ENCODE results near the gene ADAMTS20. TPM values are rescaled to one million over a fixed set of nuclear protein-coding genes. Genes with fewer than 3 reads are reported as not detected.
"Not testable (repeated sequence)": the region's sequence is repeated elsewhere in the genome, so short reads cannot be mapped to it uniquely, and the experiment has no call there.

The ADAMTS20 gene
- total RNA-seq, 5 donors from 2014 or later (not counting 1 experiment from before 2014, with no cell fraction given): not detected

- H3K36me3 ChIP-seq (ENCODE audit: control insufficient read depth in 2 of 2, extremely low read depth in 1 of 2, insufficient read depth in 1 of 2, low read length in 1 of 2); DNase-seq; H3K36me3 Mint-ChIP-seq; H3K4me3 Mint-ChIP-seq; POLR2A ChIA-PET; H3K27me3 ChIP-seq (replicated peaks in 1 of 2; ENCODE audit: control insufficient read depth in 2 of 2, extremely low read depth in 1 of 2, insufficient read depth in 2 of 2, low read length in 1 of 2); H3K27ac ChIP-seq (ENCODE audit: low read length); H3K9me3 ChIP-seq; H3K27me3 Mint-ChIP-seq; H3K4me1 Mint-ChIP-seq; ATAC-seq (replicated peaks in 1 of 4); CTCF ChIA-PET; H3K27ac Mint-ChIP-seq; H3K4me3 ChIP-seq (ENCODE audit: control insufficient read depth in 1 of 2, extremely low read depth in 1 of 2, low read length in 1 of 2); H3K9me3 Mint-ChIP-seq; H3K4me1 ChIP-seq (ENCODE audit: control insufficient read depth in 1 of 2, extremely low read depth in 1 of 2, insufficient read depth in 2 of 2, low read length in 2 of 2): not testable (repeated sequence)
- WGBS (ENCODE audit: insufficient coverage): 78% methylated on average over 5 of the region's 10 CpGs
These were observed 192.0 kb downstream of the ADAMTS20 start for GRCh38 chr12:43360001-43360400.

- H3K9me3 Mint-ChIP-seq: peaks cover 0 to 3% (median 2%) of the 10 kb centered on the region in 3 donors
- no peaks in the 10 kb centered on the region for H3K9me3 ChIP-seq
- H3K36me3 ChIP-seq (ENCODE audit: control insufficient read depth in 2 of 2, extremely low read depth in 1 of 2, insufficient read depth in 1 of 2, low read length in 1 of 2): no peaks in the 10 kb centered on the region
- no peaks in the 10 kb centered on the region for H3K4me1 ChIP-seq (ENCODE audit: control insufficient read depth in 1 of 2, extremely low read depth in 1 of 2, insufficient read depth in 2 of 2, low read length in 2 of 2)
- POLR2A ChIA-PET: no interaction called here
- no peak overlapping the region for H3K27ac Mint-ChIP-seq
- no peaks in the 10 kb centered on the region for H3K27me3 ChIP-seq (replicated peaks in 1 of 2; ENCODE audit: control insufficient read depth in 2 of 2, extremely low read depth in 1 of 2, insufficient read depth in 2 of 2, low read length in 1 of 2)
- no peaks in the 10 kb centered on the region for H3K36me3 Mint-ChIP-seq
- CTCF ChIA-PET: no interaction called here
- H3K4me3 Mint-ChIP-seq: no peak overlapping the region
- H3K4me3 ChIP-seq (ENCODE audit: control insufficient read depth in 1 of 2, extremely low read depth in 1 of 2, low read length in 1 of 2): no peak overlapping the region
- H3K27me3 Mint-ChIP-seq: no peaks in the 10 kb centered on the region
- no CpG with 5 or more reads among the region's 1 CpG for WGBS (ENCODE audit: insufficient coverage)
- ATAC-seq (replicated peaks in 1 of 4) (no peak), DNase-seq (no peak)
- H3K27ac ChIP-seq (ENCODE audit: low read length): no peak overlapping the region
- no peaks in the 10 kb centered on the region for H3K4me1 Mint-ChIP-seq
These were observed 194.9 kb downstream of the ADAMTS20 start for GRCh38 chr12:43357141-43357540.

- no peak for ATAC-seq (replicated peaks in 1 of 4)
- no peaks in the 10 kb centered on the region for H3K27me3 ChIP-seq (replicated peaks in 1 of 2; ENCODE audit: control insufficient read depth in 2 of 2, extremely low read depth in 1 of 2, insufficient read depth in 2 of 2, low read length in 1 of 2)
- no peaks in the 10 kb centered on the region for H3K9me3 ChIP-seq
- Mint-ChIP-seq H3K4me1 (no peaks in the 10 kb centered on the region), H3K4me3 (no peak overlapping the region), H3K27me3 (no peaks in the 10 kb centered on the region), H3K27ac (no peak overlapping the region), H3K36me3 (no peaks in the 10 kb centered on the region), H3K9me3 (no peaks in the 10 kb centered on the region)
- POLR2A ChIA-PET: no interaction called here
- CTCF ChIA-PET: no interaction called here
- H3K27ac ChIP-seq (ENCODE audit: low read length): no peak overlapping the region
- no peaks in the 10 kb centered on the region for H3K36me3 ChIP-seq (ENCODE audit: control insufficient read depth in 2 of 2, extremely low read depth in 1 of 2, insufficient read depth in 1 of 2, low read length in 1 of 2)
- 58% methylated on average over 2 of the region's 3 CpGs for WGBS (ENCODE audit: insufficient coverage)
- H3K4me3 ChIP-seq (ENCODE audit: control insufficient read depth in 1 of 2, extremely low read depth in 1 of 2, low read length in 1 of 2): no peak overlapping the region
- DNase-seq: no peak
- no peaks in the 10 kb centered on the region for H3K4me1 ChIP-seq (ENCODE audit: control insufficient read depth in 1 of 2, extremely low read depth in 1 of 2, insufficient read depth in 2 of 2, low read length in 2 of 2)
These were observed 200.0 kb downstream of the ADAMTS20 start for GRCh38 chr12:43352001-43352400.

DNA sequence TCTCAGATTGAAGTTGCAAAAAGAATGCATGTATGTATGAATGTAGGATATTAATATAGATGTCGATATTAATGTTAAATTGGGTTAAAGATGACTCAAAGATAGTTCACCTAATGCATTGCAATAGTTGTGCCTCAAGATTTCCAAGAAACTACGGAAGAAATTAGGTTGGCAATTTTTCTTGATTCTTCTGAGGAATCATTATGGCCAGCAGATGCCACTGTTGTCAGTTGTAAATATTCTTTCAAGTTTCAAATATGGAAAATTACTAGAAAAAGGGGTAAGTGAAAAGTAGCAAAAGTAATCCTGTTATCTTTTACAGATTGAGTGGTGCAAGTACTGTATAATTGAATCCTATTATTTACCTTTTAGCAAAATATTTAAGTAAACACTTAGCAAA lies 202.1 kb downstream of the ADAMTS20 start:
- no peaks in the 10 kb centered on the region for H3K36me3 ChIP-seq (ENCODE audit: control insufficient read depth in 2 of 2, extremely low read depth in 1 of 2, insufficient read depth in 1 of 2, low read length in 1 of 2)
- CTCF ChIA-PET: no interaction called here
- ATAC-seq (replicated peaks in 1 of 4) (no peak), DNase-seq (no peak)
- no peaks in the 10 kb centered on the region for H3K4me1 ChIP-seq (ENCODE audit: control insufficient read depth in 1 of 2, extremely low read depth in 1 of 2, insufficient read depth in 2 of 2, low read length in 2 of 2)
- no peak overlapping the region for H3K4me3 ChIP-seq (ENCODE audit: control insufficient read depth in 1 of 2, extremely low read depth in 1 of 2, low read length in 1 of 2)
- Mint-ChIP-seq H3K4me1 (no peaks in the 10 kb centered on the region), H3K9me3 (peaks cover 0 to 9% (median 4%) of the 10 kb centered on the region in 3 donors), H3K4me3 (no peak overlapping the region), H3K27me3 (no peaks in the 10 kb centered on the region), H3K36me3 (no peaks in the 10 kb centered on the region), H3K27ac (no peak overlapping the region)
- 80% methylated on average over 2 of the region's 2 CpGs for WGBS (ENCODE audit: insufficient coverage)
- POLR2A ChIA-PET: no interaction called here
- H3K27ac ChIP-seq (ENCODE audit: low read length): no peak overlapping the region
- H3K27me3 ChIP-seq (replicated peaks in 1 of 2; ENCODE audit: control insufficient read depth in 2 of 2, extremely low read depth in 1 of 2, insufficient read depth in 2 of 2, low read length in 1 of 2): no peaks in the 10 kb centered on the region
- no peaks in the 10 kb centered on the region for H3K9me3 ChIP-seq

GRCh38 chr12:43348221-43348620 lies 203.8 kb downstream of the ADAMTS20 start:
- no peak overlapping the region for H3K4me3 Mint-ChIP-seq
- no peaks in the 10 kb centered on the region for H3K36me3 Mint-ChIP-seq
- ChIA-PET CTCF (no interaction called here), POLR2A (no interaction called here)
- H3K4me3 ChIP-seq (ENCODE audit: control insufficient read depth in 1 of 2, extremely low read depth in 1 of 2, low read length in 1 of 2): no peak overlapping the region
- peaks cover 5 to 11% (median 7%) of the 10 kb centered on the region in 3 donors for H3K9me3 Mint-ChIP-seq
- H3K36me3 ChIP-seq (ENCODE audit: control insufficient read depth in 2 of 2, extremely low read depth in 1 of 2, insufficient read depth in 1 of 2, low read length in 1 of 2): no peaks in the 10 kb centered on the region
- H3K4me1 ChIP-seq (ENCODE audit: control insufficient read depth in 1 of 2, extremely low read depth in 1 of 2, insufficient read depth in 2 of 2, low read length in 2 of 2): no peaks in the 10 kb centered on the region
- no peaks in the 10 kb centered on the region for H3K27me3 Mint-ChIP-seq
- DNase-seq: no peak
- no peak overlapping the region for H3K27ac Mint-ChIP-seq
- 100% methylated on average over 1 of the region's 3 CpGs for WGBS (ENCODE audit: insufficient coverage)
- no peaks in the 10 kb centered on the region for H3K4me1 Mint-ChIP-seq
- H3K27me3 ChIP-seq (replicated peaks in 1 of 2; ENCODE audit: control insufficient read depth in 2 of 2, extremely low read depth in 1 of 2, insufficient read depth in 2 of 2, low read length in 1 of 2): no peaks in the 10 kb centered on the region
- no peak for ATAC-seq (replicated peaks in 1 of 4)
- no peaks in the 10 kb centered on the region for H3K9me3 ChIP-seq
- no peak overlapping the region for H3K27ac ChIP-seq (ENCODE audit: low read length)

DNA sequence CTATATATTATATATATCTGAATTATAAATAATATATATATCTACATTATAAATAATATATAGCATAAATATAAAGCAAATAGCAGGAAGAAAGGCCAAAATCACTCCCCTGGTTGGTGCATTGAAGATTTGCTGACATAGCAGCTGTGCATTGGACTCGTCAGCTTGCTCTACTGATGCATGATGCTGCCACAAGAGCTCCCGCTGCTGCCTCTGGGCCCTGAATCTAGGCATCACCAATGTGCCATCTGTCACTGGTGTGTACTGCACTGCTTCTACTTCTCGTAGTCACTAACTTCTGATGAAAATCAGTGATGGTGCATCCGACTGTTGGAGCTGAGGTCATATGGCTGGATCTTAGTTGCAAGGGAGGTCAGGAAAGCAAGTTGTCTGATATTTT lies 205.0 kb downstream of the ADAMTS20 start:
- Histone ChIP-seq H3K9me3 (no peaks in the 10 kb centered on the region), H3K27me3 (replicated peaks in 1 of 2; ENCODE audit: control insufficient read depth in 2 of 2, extremely low read depth in 1 of 2, insufficient read depth in 2 of 2, low read length in 1 of 2) (no peaks in the 10 kb centered on the region), H3K4me1 (ENCODE audit: control insufficient read depth in 1 of 2, extremely low read depth in 1 of 2, insufficient read depth in 2 of 2, low read length in 2 of 2) (no peaks in the 10 kb centered on the region), H3K36me3 (ENCODE audit: control insufficient read depth in 2 of 2, extremely low read depth in 1 of 2, insufficient read depth in 1 of 2, low read length in 1 of 2) (no peaks in the 10 kb centered on the region), H3K27ac (ENCODE audit: low read length) (no peak overlapping the region), H3K4me3 (ENCODE audit: control insufficient read depth in 1 of 2, extremely low read depth in 1 of 2, low read length in 1 of 2) (no peak overlapping the region)
- peaks cover 5 to 14% (median 13%) of the 10 kb centered on the region in 3 donors for H3K9me3 Mint-ChIP-seq
- ATAC-seq (replicated peaks in 1 of 4) (no peak), DNase-seq (no peak)
- 80% methylated on average over 2 of the region's 4 CpGs for WGBS (ENCODE audit: insufficient coverage)
- no peaks in the 10 kb centered on the region for H3K4me1 Mint-ChIP-seq
- CTCF ChIA-PET: no interaction called here
- POLR2A ChIA-PET: no interaction called here
- H3K27me3 Mint-ChIP-seq: no peaks in the 10 kb centered on the region
- H3K4me3 Mint-ChIP-seq: no peak overlapping the region
- H3K27ac Mint-ChIP-seq: no peak overlapping the region
- no peaks in the 10 kb centered on the region for H3K36me3 Mint-ChIP-seq

DNA sequence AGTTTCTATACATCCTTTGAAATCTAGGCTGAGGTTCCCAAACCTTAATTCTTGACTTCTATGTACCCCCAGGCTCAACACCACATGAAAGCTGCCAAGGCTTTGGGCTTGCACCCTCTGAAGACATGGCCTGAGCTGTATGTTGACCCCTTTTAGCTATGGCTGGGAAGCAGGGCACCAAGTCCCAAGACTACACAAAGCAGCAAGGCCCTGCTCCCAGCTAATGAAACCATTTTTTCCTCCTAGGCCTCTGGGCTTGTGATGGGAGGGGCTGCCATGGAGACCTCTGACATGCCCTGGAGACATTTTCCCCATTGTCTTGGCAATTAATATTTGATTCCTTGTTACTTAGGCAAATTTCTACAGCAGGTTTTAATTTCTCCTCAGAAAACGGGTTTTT lies 207.0 kb downstream of the ADAMTS20 start:
- H3K36me3 ChIP-seq (ENCODE audit: control insufficient read depth in 2 of 2, extremely low read depth in 1 of 2, insufficient read depth in 1 of 2, low read length in 1 of 2): no peaks in the 10 kb centered on the region
- H3K27me3 Mint-ChIP-seq: peaks cover 0 to 4% of the 10 kb centered on the region in 2 donors
- no peaks in the 10 kb centered on the region for H3K4me1 ChIP-seq (ENCODE audit: control insufficient read depth in 1 of 2, extremely low read depth in 1 of 2, insufficient read depth in 2 of 2, low read length in 2 of 2)
- WGBS (ENCODE audit: insufficient coverage): 60% methylated on average over 1 of the region's 1 CpG
- no peak overlapping the region for H3K27ac ChIP-seq (ENCODE audit: low read length)
- POLR2A ChIA-PET: no interaction called here
- CTCF ChIA-PET: no interaction called here
- no peak for ATAC-seq (replicated peaks in 1 of 4)
- no peak overlapping the region for H3K27ac Mint-ChIP-seq
- no peaks in the 10 kb centered on the region for H3K9me3 ChIP-seq
- H3K27me3 ChIP-seq (replicated peaks in 1 of 2; ENCODE audit: control insufficient read depth in 2 of 2, extremely low read depth in 1 of 2, insufficient read depth in 2 of 2, low read length in 1 of 2): no peaks in the 10 kb centered on the region
- no peak overlapping the region for H3K4me3 ChIP-seq (ENCODE audit: control insufficient read depth in 1 of 2, extremely low read depth in 1 of 2, low read length in 1 of 2)
- no peaks in the 10 kb centered on the region for H3K36me3 Mint-ChIP-seq
- no peak for DNase-seq
- no peaks in the 10 kb centered on the region for H3K4me1 Mint-ChIP-seq
- H3K4me3 Mint-ChIP-seq: no peak overlapping the region
- peaks cover 5 to 14% (median 13%) of the 10 kb centered on the region in 3 donors for H3K9me3 Mint-ChIP-seq
